Ishikawa (cell line): ENCODE results near the gene SRPX.

Experiments used
- CEBPB ChIP-seq: IDR thresholded peaks from 2 replicates; pipeline ENCODE4 v1.6.1; 2012
- CREB1 ChIP-seq: IDR thresholded peaks from 2 replicates; pipeline ENCODE4 v1.6.1; 2012; ENCODE audit warnings: low read depth
- EGR1 ChIP-seq: IDR thresholded peaks from 2 replicates; pipeline ENCODE4 v1.6.1; 2012
- EP300 ChIP-seq: IDR thresholded peaks from 2 replicates; pipeline ENCODE4 v1.6.1; 2012; ENCODE audit warnings: borderline replicate concordance
- FOXM1 ChIP-seq: IDR thresholded peaks from 2 replicates; pipeline ENCODE4 v1.6.1; 2012; ENCODE audit warnings: low read depth, borderline replicate concordance
- MAX ChIP-seq: IDR thresholded peaks from 2 replicates; pipeline ENCODE4 v1.6.1; 2012
- NFIC ChIP-seq: IDR thresholded peaks from 2 replicates; pipeline ENCODE4 v1.6.1; 2012
- RAD21 ChIP-seq: IDR thresholded peaks from 2 replicates; pipeline ENCODE4 v1.6.1; 2012; ENCODE audit warnings: low read depth
- REST ChIP-seq: IDR thresholded peaks from 2 replicates; pipeline ENCODE4 v1.6.1; 2012; ENCODE audit warnings: low read depth, mild to moderate bottlenecking
- TAF1 ChIP-seq: IDR thresholded peaks from 2 replicates; pipeline ENCODE4 v1.6.1; 2012; ENCODE audit warnings: low read depth, mild to moderate bottlenecking
- TCF12 ChIP-seq: IDR thresholded peaks from 2 replicates; pipeline ENCODE4 v1.6.1; 2012; ENCODE audit warnings: low read depth
- TEAD4 ChIP-seq: IDR thresholded peaks from 2 replicates; pipeline ENCODE4 v1.6.1; 2012
- USF1 ChIP-seq: IDR thresholded peaks from 2 replicates; pipeline ENCODE4 v1.6.1; 2012
- YY1 ChIP-seq: IDR thresholded peaks from 2 replicates; pipeline ENCODE4 v1.6.1; 2012; ENCODE audit warnings: low read depth
- ZBTB7A ChIP-seq: IDR thresholded peaks from 2 replicates; pipeline ENCODE4 v1.6.1; 2012; ENCODE audit warnings: low read depth

The SRPX gene

GRCh38 chrX:38154340-38154739 is 66.3 kb downstream of the SRPX start:
- TF ChIP-seq EP300 (no peak), RAD21 (no peak), YY1 (no peak), TCF12 (no peak), USF1 (no peak), TEAD4 (no peak), TAF1 (no peak), ZBTB7A (no peak), CEBPB (no peak), MAX (no peak), EGR1 (no peak), CREB1 (no peak), REST (no peak), NFIC (no peak)

GRCh38 chrX:38151441-38151840 is 69.2 kb downstream of the SRPX start:
- TF ChIP-seq YY1 (no peak), USF1 (no peak), FOXM1 (no peak), CREB1 (no peak), EP300 (no peak), EGR1 (no peak), MAX (no peak), REST (no peak), TCF12 (no peak), ZBTB7A (no peak), RAD21 (no peak), TEAD4 (no peak), NFIC (no peak)

- TF ChIP-seq TEAD4 = no peak
- no peak for TF ChIP-seq CREB1
Observed at GRCh38 chrX:38150993-38151392, 69.7 kb downstream of the SRPX start.

- TF ChIP-seq FOXM1 (no peak), CEBPB (no peak), NFIC (no peak), REST (no peak), ZBTB7A (no peak), TEAD4 (no peak), RAD21 (no peak), EP300 (no peak), MAX (no peak), TCF12 (no peak), USF1 (no peak), TAF1 (no peak)
Observed at GRCh38 chrX:38149016-38149415, 71.7 kb downstream of the SRPX start.

GRCh38 chrX:38142610-38143009 is 78.1 kb downstream of the SRPX start:
- TF ChIP-seq FOXM1 (no peak), CEBPB (no peak), EGR1 (no peak), TAF1 (no peak), USF1 (no peak), CREB1 (no peak), TEAD4 (no peak), ZBTB7A (no peak), RAD21 (no peak), REST (no peak), EP300 (no peak), NFIC (no peak), MAX (no peak), TCF12 (no peak), YY1 (no peak)
